Neural cell (in vitro differentiated cells): ENCODE data around the gene SH3RF3. TPM values are rescaled to one million over a fixed set of nuclear protein-coding genes. Genes with fewer than 3 reads are reported as not detected.

ENCODE experiments used
- H2AFZ ChIP-seq: fragments of 200-600, 300-800 bp; sonication (generic), shearing (Covaris generic); 2 replicates; pipeline ENCODE4 v1.6.0; 2014; ENCODE audit warnings: low read depth, mild to moderate bottlenecking, antibody characterized with exemption, low read length, moderate library complexity
- H3F3A ChIP-seq: fragments of 200-600 bp; shearing (Covaris generic); 2 replicates; pipeline ENCODE4 v1.6.1; 2016; ENCODE audit warnings: mild to moderate bottlenecking, moderate library complexity, mixed read lengths, antibody characterized with exemption, low read length; ENCODE audit not compliant: insufficient read depth, poor library complexity, severe bottlenecking
- H3K27ac ChIP-seq: fragments of 200-600, 300-800 bp; sonication (generic), shearing (Covaris generic); 2 replicates; pipeline ENCODE4 v1.5.1; 2014; ENCODE audit warnings: mild to moderate bottlenecking, low read length, moderate library complexity
- H3K27me3 ChIP-seq: fragments of 300-800, 200-600 bp; sonication (generic), shearing (Covaris generic); 2 replicates; pipeline ENCODE4 v1.6.0; 2014; ENCODE audit warnings: mild to moderate bottlenecking, low read depth, low read length, moderate library complexity; ENCODE audit not compliant: insufficient read depth
- H3K36me3 ChIP-seq: fragments of 300-800, 200-600 bp; sonication (generic), shearing (Covaris generic); 2 replicates; pipeline ENCODE4 v1.5.1; 2014; ENCODE audit warnings: mild to moderate bottlenecking, antibody characterized with exemption, low read length, moderate library complexity; ENCODE audit not compliant: insufficient read depth
- H3K4me2 ChIP-seq: fragments of 300-800, 200-600 bp; sonication (generic), shearing (Covaris generic); 2 replicates; pipeline ENCODE4 v1.6.0; 2014; ENCODE audit warnings: mild to moderate bottlenecking, low read length
- H3K4me3 ChIP-seq: fragments of 300-800, 200-600 bp; sonication (generic), shearing (Covaris generic); 2 replicates; pipeline ENCODE4 v1.5.1; 2014; ENCODE audit warnings: mild to moderate bottlenecking, low read length, moderate library complexity
- H3K79me2 ChIP-seq: fragments of 200-600 bp; shearing (Covaris generic); replicated peaks from 2 replicates; pipeline ENCODE4 v1.6.0; 2014; ENCODE audit warnings: mild to moderate bottlenecking, low read length, moderate library complexity; ENCODE audit not compliant: insufficient read depth
- H3K9ac ChIP-seq: fragments of 300-800, 200-600 bp; sonication (generic), shearing (Covaris generic); 2 replicates; pipeline ENCODE4 v1.6.1; 2016; ENCODE audit warnings: mild to moderate bottlenecking, low read length, mixed read lengths
- H3K9me2 ChIP-seq: fragments of 200-600 bp; shearing (Covaris generic); 2 replicates; pipeline ENCODE4 v1.6.1; 2016; ENCODE audit warnings: mild to moderate bottlenecking, low read length, mixed read lengths; ENCODE audit not compliant: insufficient read depth
- H3K9me3 ChIP-seq: fragments of 200-600, 300-800 bp; sonication (generic), shearing (Covaris generic); 2 replicates; pipeline ENCODE4 v1.6.1; 2016; ENCODE audit warnings: mild to moderate bottlenecking, mixed run types, low read length, moderate library complexity, mixed read lengths
- H4K20me1 ChIP-seq: fragments of 200-600 bp; shearing (Covaris generic); 2 replicates; pipeline ENCODE4 v1.6.1; 2016; ENCODE audit warnings: mild to moderate bottlenecking, mixed run types; ENCODE audit not compliant: insufficient read depth
- EP300 ChIP-seq: fragments of 450-650 bp; conservative IDR thresholded peaks from 2 replicates; pipeline ENCODE4 v1.6.1; 2014; ENCODE audit warnings: antibody characterized with exemption, mild to moderate bottlenecking, moderate library complexity; ENCODE audit not compliant: poor library complexity, severe bottlenecking
- EZH2 ChIP-seq: fragments of 200-600, 300-800 bp; shearing (Covaris generic), sonication (generic); IDR thresholded peaks from 2 replicates; pipeline ENCODE4 v1.6.1; 2014; ENCODE audit warnings: antibody characterized with exemption, low read length, borderline replicate concordance, mild to moderate bottlenecking; ENCODE audit not compliant: insufficient read depth, poor library complexity, severe bottlenecking
- MXI1 ChIP-seq: fragments of 450-650 bp; conservative IDR thresholded peaks from 2 replicates; pipeline ENCODE4 v1.6.1; 2014; ENCODE audit warnings: antibody characterized with exemption, mild to moderate bottlenecking; ENCODE audit not compliant: poor library complexity, severe bottlenecking
- POLR2AphosphoS5 ChIP-seq: IDR thresholded peaks from 2 replicates; pipeline ENCODE4 v1.6.1; 2012
- RAD21 ChIP-seq: fragments of 450-650 bp; conservative IDR thresholded peaks from 2 replicates; pipeline ENCODE4 v1.6.1; 2014; ENCODE audit warnings: antibody characterized with exemption, mild to moderate bottlenecking, moderate library complexity
- REST ChIP-seq: IDR thresholded peaks from 2 replicates; pipeline ENCODE4 v1.6.1; 2012; ENCODE audit warnings: borderline replicate concordance
- SMC3 ChIP-seq: fragments of 450-650 bp; conservative IDR thresholded peaks from 2 replicates; pipeline ENCODE4 v1.6.1; 2014; ENCODE audit warnings: antibody characterized with exemption, mild to moderate bottlenecking, moderate library complexity; ENCODE audit not compliant: poor library complexity
- TAF1 ChIP-seq: IDR thresholded peaks from 2 replicates; pipeline ENCODE4 v1.6.1; 2012; ENCODE audit warnings: low read depth
- polyA plus RNA-seq: library from polyadenylated mRNA; depleted of rRNA; stranded (reverse); fragments of >200 nt; gene quantifications from 2 replicates; pipeline ENCODE4 v1.2.3, GENCODE V29; 2014
- TF ChIP-seq, protein P1 (sequence below): fragments of 450-650 bp; IDR thresholded peaks from 2 replicates; pipeline ENCODE4 v1.5.1; 2014; ENCODE audit warnings: antibody characterized with exemption, mild to moderate bottlenecking, moderate library complexity; ENCODE audit not compliant: poor library complexity, severe bottlenecking

The SH3RF3 gene
- polyA plus RNA-seq, 1 donor from 2014 or later = 0.53 TPM

DNA sequence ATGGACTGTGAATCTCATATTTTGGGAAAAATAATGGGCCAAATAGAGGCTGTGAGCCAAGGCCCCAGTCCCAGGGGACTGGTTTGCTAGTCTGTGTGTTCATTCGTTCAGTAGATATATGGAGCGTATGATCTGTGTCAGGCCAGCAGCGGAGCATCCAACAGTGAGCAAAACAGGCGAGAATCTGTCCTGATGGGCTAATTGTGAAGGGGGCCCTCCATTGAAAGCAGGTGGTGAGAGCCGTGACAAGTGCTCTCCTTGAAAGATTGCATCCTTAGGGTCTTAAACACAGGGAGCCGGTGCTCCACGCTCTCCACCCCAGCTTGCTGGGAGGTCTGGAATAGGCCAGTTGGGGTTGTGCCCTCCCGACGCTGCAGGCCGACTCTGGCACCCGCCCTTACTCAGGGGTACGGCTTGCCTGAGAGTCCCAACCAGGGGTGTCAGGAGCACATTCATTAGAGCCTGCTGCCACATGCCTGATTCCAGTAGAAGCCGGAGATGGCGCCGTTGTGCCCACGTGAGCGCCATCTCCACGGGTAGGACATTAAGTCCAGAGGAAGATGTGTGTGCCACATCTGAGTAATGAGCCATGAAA, 213.3 kb downstream of the SH3RF3 start:
- Histone ChIP-seq H3F3A (no peaks in the 10 kb centered on the region), H4K20me1 (no peaks in the 10 kb centered on the region), H3K9me2 (no peaks in the 10 kb centered on the region), H3K79me2 (no peaks in the 10 kb centered on the region), H2AFZ (no peak overlapping the region), H3K9me3 (no peaks in the 10 kb centered on the region), H3K27me3 (no peaks in the 10 kb centered on the region), H3K36me3 (no peaks in the 10 kb centered on the region), H3K9ac (no peak overlapping the region), H3K4me3 (no peak overlapping the region), H3K27ac (no peak overlapping the region), H3K4me2 (no peak overlapping the region)
- TF ChIP-seq, protein P1, sequence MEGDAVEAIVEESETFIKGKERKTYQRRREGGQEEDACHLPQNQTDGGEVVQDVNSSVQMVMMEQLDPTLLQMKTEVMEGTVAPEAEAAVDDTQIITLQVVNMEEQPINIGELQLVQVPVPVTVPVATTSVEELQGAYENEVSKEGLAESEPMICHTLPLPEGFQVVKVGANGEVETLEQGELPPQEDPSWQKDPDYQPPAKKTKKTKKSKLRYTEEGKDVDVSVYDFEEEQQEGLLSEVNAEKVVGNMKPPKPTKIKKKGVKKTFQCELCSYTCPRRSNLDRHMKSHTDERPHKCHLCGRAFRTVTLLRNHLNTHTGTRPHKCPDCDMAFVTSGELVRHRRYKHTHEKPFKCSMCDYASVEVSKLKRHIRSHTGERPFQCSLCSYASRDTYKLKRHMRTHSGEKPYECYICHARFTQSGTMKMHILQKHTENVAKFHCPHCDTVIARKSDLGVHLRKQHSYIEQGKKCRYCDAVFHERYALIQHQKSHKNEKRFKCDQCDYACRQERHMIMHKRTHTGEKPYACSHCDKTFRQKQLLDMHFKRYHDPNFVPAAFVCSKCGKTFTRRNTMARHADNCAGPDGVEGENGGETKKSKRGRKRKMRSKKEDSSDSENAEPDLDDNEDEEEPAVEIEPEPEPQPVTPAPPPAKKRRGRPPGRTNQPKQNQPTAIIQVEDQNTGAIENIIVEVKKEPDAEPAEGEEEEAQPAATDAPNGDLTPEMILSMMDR = no peak
- TF ChIP-seq EZH2 (no peak), EP300 (no peak), REST (no peak), MXI1 (no peak), TAF1 (no peak), RAD21 (no peak), SMC3 (no peak), POLR2AphosphoS5 (no peak)

GRCh38 chr2:109342930-109343329, 213.9 kb downstream of the SH3RF3 start:
- Histone ChIP-seq H4K20me1 (no peaks in the 10 kb centered on the region), H3K79me2 (no peaks in the 10 kb centered on the region), H3K4me2 (no peak overlapping the region), H3K27ac (no peak overlapping the region), H2AFZ (no peak overlapping the region), H3K4me3 (no peak overlapping the region), H3K27me3 (no peaks in the 10 kb centered on the region), H3K9me3 (no peaks in the 10 kb centered on the region), H3F3A (no peaks in the 10 kb centered on the region), H3K9me2 (no peaks in the 10 kb centered on the region), H3K9ac (no peak overlapping the region), H3K36me3 (no peaks in the 10 kb centered on the region)
- TF ChIP-seq, protein P1 = no peak
- TF ChIP-seq MXI1 (no peak), POLR2AphosphoS5 (no peak), EZH2 (no peak), RAD21 (no peak), REST (no peak), SMC3 (no peak), TAF1 (no peak), EP300 (no peak)
